NCI-H128 (cell line): ENCODE data around the gene PRSS57.

ENCODE experiments used
- DNase-seq: peaks from one replicate; lab custom pipeline; 2025; ENCODE audit not compliant: unreplicated experiment; lab: John Stamatoyannopoulos, UW

Gene PRSS57

GRCh38 chr19:639253-640160, 55.7 kb downstream of the PRSS57 start, which contains the start of gene FGF22:
FGF22 (plus strand) TSS chr19:639879; CDS start chr19:639926, 47 bp downstream.
- peak; percentile 47 for DNase-seq

GRCh38 chr19:638906-639252, 56.4 kb downstream of the PRSS57 start:
- DNase-seq: no peak
